Right lobe of liver (tissue), 6 donors: Measurements from ENCODE around the gene ATL1. TPM values are rescaled to one million over a fixed set of nuclear protein-coding genes. Genes with fewer than 3 reads are reported as not detected.

Source experiments
- ATAC-seq, 4 donors: fragments of 200-7000 bp; cut with Tn5 transposase; one replicate each; pipeline ENCODE4 v1.9.1; 2020; ENCODE audit warnings: mild to moderate bottlenecking in 4 of 4, moderate library complexity in 4 of 4
- DNase-seq, 3 donors: peaks; one replicate each; pipeline ENCODE4 v3.0.0-alpha.2; 2020
- H3K27ac ChIP-seq, 3 donors: fragments of 200-600 bp; one replicate each; pipeline ENCODE4 v1.8.0; 2022
- H3K27me3 ChIP-seq, 2 donors: fragments of 200-600 bp; one replicate each; pipeline ENCODE4 v1.8.0; 2022
- H3K36me3 ChIP-seq, 4 donors: fragments of 200-600 bp; sonication (generic) in 1 of 4; one replicate each; pipeline versions ENCODE4 v1.5.1 to v1.8.0; 2017 to 2022; ENCODE audit warnings: control low read depth in 1 of 4
- H3K4me1 ChIP-seq, 4 donors: fragments of 200-600 bp; sonication (generic) in 1 of 4; one replicate each; pipeline versions ENCODE4 v1.5.1 to v1.8.0; 2017 to 2022; ENCODE audit warnings: control low read depth in 1 of 4
- H3K4me3 ChIP-seq, 3 donors: fragments of 200-600 bp; one replicate each; pipeline ENCODE4 v1.8.0; 2022
- H3K9me3 ChIP-seq, 4 donors: fragments of 200-600 bp; sonication (generic) in 1 of 4; one replicate each; pipeline versions ENCODE4 v1.5.1 to v1.8.0; 2017 to 2022; ENCODE audit warnings: control low read depth in 1 of 4
- POLR2A ChIP-seq: fragments of 450-650 bp; IDR thresholded peaks from one replicate; pipeline ENCODE4 v1.6.1; 2017; ENCODE audit warnings: antibody characterized with exemption, mild to moderate bottlenecking
- WGBS: methylation state at CpG from one replicate; pipeline ENCODE4 v1.1.6; 2018; ENCODE audit warnings: low coverage, low lambda C conversion rate; ENCODE audit not compliant: insufficient coverage; ENCODE audit errors: missing lambda C conversion rate; 5-methylcytosine and 5-hydroxymethylcytosine counted together
- intact Hi-C, 2 donors: fragments of 100-400 bp; cut with DNase I; formaldehyde crosslinking; loops; one replicate each; pipeline versions ENCODE4 v1.11.2 to v1.14.1; 2022
- total RNA-seq, 6 experiments: library from RNA; depleted of rRNA in 2 of 6; stranded (reverse); fragments of >200 nt in 2 of 6; fragmentation: NEBNext Ultra II Directional in 3 of 6; extraction: Animal tissue kit (Norgen Biotek cat#: 25700) in 3 of 6; gene quantifications; one replicate each; pipeline versions ENCODE4 v1.1.0 to v1.2.4, GENCODE V29; 2016 to 2023
- TF ChIP-seq, protein P1 (sequence below), 4 donors: fragments of 200-600 bp in 3 of 4; fragments of 450-650 bp in 1 of 4; IDR thresholded peaks; one replicate each; pipeline versions ENCODE4 v1.5.1 to v1.8.0; 2016 to 2022; ENCODE audit warnings: antibody characterized with exemption in 4 of 4, mild to moderate bottlenecking in 2 of 4
- donor health status: DM: no; HTN: yes; CAD: no.
- donor health status: DM: no; HTN: no; CAD: no.
- donor health status: DM: no; HTN: no; CAD: no.
- donor health status: DM: no; HTN: yes; CAD: no.
- donor health status: DM: no; HTN: yes; CAD: no.

ATL1 gene
- total RNA-seq, 6 experiments from 2014 or later: 0.18 to 0.47 (median 0.27) TPM; not detected in 1

GRCh38 chr14:50541159-50541567 is 18.8 kb upstream of the ATL1 start:
- DNase-seq (no peak), ATAC-seq (no peak)
- intact Hi-C loops: no loop called here
- no peak overlapping the region for H3K4me3 ChIP-seq
- H3K36me3 ChIP-seq: no peaks in the 10 kb centered on the region
- WGBS: 38% methylated on average over 1 of the region's 1 CpG
- H3K27me3 ChIP-seq: no peaks in the 10 kb centered on the region
- TF ChIP-seq, protein P1, sequence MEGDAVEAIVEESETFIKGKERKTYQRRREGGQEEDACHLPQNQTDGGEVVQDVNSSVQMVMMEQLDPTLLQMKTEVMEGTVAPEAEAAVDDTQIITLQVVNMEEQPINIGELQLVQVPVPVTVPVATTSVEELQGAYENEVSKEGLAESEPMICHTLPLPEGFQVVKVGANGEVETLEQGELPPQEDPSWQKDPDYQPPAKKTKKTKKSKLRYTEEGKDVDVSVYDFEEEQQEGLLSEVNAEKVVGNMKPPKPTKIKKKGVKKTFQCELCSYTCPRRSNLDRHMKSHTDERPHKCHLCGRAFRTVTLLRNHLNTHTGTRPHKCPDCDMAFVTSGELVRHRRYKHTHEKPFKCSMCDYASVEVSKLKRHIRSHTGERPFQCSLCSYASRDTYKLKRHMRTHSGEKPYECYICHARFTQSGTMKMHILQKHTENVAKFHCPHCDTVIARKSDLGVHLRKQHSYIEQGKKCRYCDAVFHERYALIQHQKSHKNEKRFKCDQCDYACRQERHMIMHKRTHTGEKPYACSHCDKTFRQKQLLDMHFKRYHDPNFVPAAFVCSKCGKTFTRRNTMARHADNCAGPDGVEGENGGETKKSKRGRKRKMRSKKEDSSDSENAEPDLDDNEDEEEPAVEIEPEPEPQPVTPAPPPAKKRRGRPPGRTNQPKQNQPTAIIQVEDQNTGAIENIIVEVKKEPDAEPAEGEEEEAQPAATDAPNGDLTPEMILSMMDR (IDR thresholded peaks at IDR 0.05): no peak
- no peak for TF ChIP-seq POLR2A
- no peaks in the 10 kb centered on the region for H3K4me1 ChIP-seq
- H3K27ac ChIP-seq: no peak overlapping the region
- no peaks in the 10 kb centered on the region for H3K9me3 ChIP-seq

- ATAC-seq (peak; percentile 83 to 92 (median 85)), DNase-seq (no peak)
- Histone ChIP-seq H3K27ac (no peak overlapping the region), H3K4me1 (no peaks in the 10 kb centered on the region), H3K36me3 (no peaks in the 10 kb centered on the region), H3K4me3 (no peak overlapping the region), H3K9me3 (no peaks in the 10 kb centered on the region), H3K27me3 (no peaks in the 10 kb centered on the region)
- TF ChIP-seq, protein P1 (IDR thresholded peaks at IDR 0.05): peak; percentile 47 to 60 (median 52)
- TF ChIP-seq POLR2A: no peak
- 0% methylated on average over 1 of the region's 2 CpGs for WGBS
- intact Hi-C loops: no loop called here
These were observed 17.0 kb upstream of the ATL1 start for GRCh38 chr14:50542941-50543418.

GRCh38 chr14:50544911-50545310 is 15.0 kb upstream of the ATL1 start:
- WGBS: 58% methylated on average over 3 of the region's 3 CpGs
- no peak overlapping the region for H3K4me3 ChIP-seq
- ATAC-seq (no peak), DNase-seq (no peak)
- no peaks in the 10 kb centered on the region for H3K9me3 ChIP-seq
- intact Hi-C loops: no loop called here
- no peak for TF ChIP-seq POLR2A
- TF ChIP-seq, protein P1 (IDR thresholded peaks at IDR 0.05): no peak
- H3K27ac ChIP-seq: no peak overlapping the region
- H3K4me1 ChIP-seq: no peaks in the 10 kb centered on the region
- no peaks in the 10 kb centered on the region for H3K36me3 ChIP-seq
- no peaks in the 10 kb centered on the region for H3K27me3 ChIP-seq

DNA sequence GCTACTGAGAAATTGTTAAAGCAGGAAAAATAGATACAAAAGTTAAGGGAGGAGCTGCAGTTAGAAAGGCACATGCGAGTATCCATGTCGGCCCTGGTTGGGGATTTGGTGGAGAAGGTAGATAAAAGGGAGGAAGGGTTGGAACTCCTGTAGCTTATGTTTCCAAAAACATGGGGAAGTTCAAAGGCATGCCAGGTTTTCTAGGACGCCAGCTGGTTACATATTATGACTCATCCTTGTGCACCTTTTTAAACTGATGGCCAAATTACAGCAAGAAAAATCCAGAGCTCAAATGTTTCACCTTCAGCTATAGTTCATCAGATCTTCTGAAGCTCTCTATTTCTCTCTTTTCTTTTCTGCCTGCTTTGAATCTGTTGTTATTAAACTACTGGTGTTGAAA is 14.3 kb upstream of the ATL1 start:
- H3K4me1 ChIP-seq: no peaks in the 10 kb centered on the region
- no peak overlapping the region for H3K4me3 ChIP-seq
- intact Hi-C loops: no loop called here
- no peaks in the 10 kb centered on the region for H3K36me3 ChIP-seq
- 50% methylated on average over 3 of the region's 3 CpGs for WGBS
- no peaks in the 10 kb centered on the region for H3K9me3 ChIP-seq
- H3K27ac ChIP-seq: no peak overlapping the region
- ATAC-seq: peak in 1 of 4 donors; percentile 75
- TF ChIP-seq POLR2A: no peak
- TF ChIP-seq, protein P1 (IDR thresholded peaks at IDR 0.05): no peak
- DNase-seq: no peak
- H3K27me3 ChIP-seq: no peaks in the 10 kb centered on the region

GRCh38 chr14:50550294-50550693 is 9.7 kb upstream of the ATL1 start:
- TF ChIP-seq, protein P1 (IDR thresholded peaks at IDR 0.05): no peak
- no peak for TF ChIP-seq POLR2A
- no peak for DNase-seq
- intact Hi-C loops: no loop called here
- ATAC-seq: no peak
- Histone ChIP-seq H3K27me3 (no peaks in the 10 kb centered on the region), H3K9me3 (no peaks in the 10 kb centered on the region), H3K27ac (no peak overlapping the region), H3K36me3 (no peaks in the 10 kb centered on the region), H3K4me3 (no peak overlapping the region), H3K4me1 (no peaks in the 10 kb centered on the region)
- WGBS: no CpG with 5 or more reads among the region's 1 CpG
